ENCODE data around the gene HDHD2. TPM values are rescaled to one million over a fixed set of nuclear protein-coding genes. Genes with fewer than 3 reads are reported as not detected.

HDHD2 gene
- total RNA-seq, 1 experiment from 2014 or later = 24.4 TPM

DNA sequence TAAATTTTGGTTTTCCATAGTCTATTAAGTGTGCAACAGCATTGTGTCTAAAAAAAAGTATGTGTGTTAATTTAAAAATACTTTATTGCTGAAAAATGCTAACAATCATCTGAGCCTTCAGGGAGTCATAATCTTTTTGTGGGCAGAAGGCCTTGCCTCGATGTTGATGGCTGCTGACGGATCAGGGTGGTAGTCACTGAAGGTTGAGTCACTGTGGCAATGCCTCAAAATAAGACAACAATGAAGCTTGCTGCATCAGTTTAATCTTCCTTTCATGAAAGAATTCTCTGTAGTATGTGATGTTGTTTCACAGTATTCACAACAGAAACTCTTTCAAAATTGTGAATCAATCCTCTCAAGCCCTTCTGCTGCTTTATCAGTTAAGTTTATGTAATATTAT, 31.3 kb downstream of the HDHD2 start:
- Histone ChIP-seq H3K27ac (no peak overlapping the region), H3K4me2 (no peak overlapping the region), H3K27me3 (ENCODE audit: insufficient read depth, low read depth) (no peaks in the 10 kb centered on the region), H3K79me2 (ENCODE audit: low read depth) (no peaks in the 10 kb centered on the region), H3K4me3 (no peak overlapping the region), H3K9me3 (ENCODE audit: insufficient read depth, low read depth) (no peaks in the 10 kb centered on the region), H4K20me1 (ENCODE audit: insufficient read depth) (no peaks in the 10 kb centered on the region), H3K4me1 (replicated peaks; ENCODE audit: insufficient read depth) (no peaks in the 10 kb centered on the region), H3K9me2 (ENCODE audit: insufficient read depth) (no peaks in the 10 kb centered on the region), H3F3A (ENCODE audit: insufficient read depth, low read depth) (no peaks in the 10 kb centered on the region), H2AFZ (no peak overlapping the region), H3K36me3 (ENCODE audit: low read depth) (no peaks in the 10 kb centered on the region; the same call in 1 of the 2 replicates)
- TF ChIP-seq EZH2 (IDR thresholded peaks at IDR 0.05; ENCODE audit: low read depth) = no peak
- TF ChIP-seq, protein P1, sequence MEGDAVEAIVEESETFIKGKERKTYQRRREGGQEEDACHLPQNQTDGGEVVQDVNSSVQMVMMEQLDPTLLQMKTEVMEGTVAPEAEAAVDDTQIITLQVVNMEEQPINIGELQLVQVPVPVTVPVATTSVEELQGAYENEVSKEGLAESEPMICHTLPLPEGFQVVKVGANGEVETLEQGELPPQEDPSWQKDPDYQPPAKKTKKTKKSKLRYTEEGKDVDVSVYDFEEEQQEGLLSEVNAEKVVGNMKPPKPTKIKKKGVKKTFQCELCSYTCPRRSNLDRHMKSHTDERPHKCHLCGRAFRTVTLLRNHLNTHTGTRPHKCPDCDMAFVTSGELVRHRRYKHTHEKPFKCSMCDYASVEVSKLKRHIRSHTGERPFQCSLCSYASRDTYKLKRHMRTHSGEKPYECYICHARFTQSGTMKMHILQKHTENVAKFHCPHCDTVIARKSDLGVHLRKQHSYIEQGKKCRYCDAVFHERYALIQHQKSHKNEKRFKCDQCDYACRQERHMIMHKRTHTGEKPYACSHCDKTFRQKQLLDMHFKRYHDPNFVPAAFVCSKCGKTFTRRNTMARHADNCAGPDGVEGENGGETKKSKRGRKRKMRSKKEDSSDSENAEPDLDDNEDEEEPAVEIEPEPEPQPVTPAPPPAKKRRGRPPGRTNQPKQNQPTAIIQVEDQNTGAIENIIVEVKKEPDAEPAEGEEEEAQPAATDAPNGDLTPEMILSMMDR (conservative IDR thresholded peaks at IDR 0.05) = no peak
- CTCF ChIA-PET = no interaction called here
- DNase-seq = no peak
- intact Hi-C loops (cut with micrococcal nuclease; ENCODE audit: unreplicated experiment) = no loop called here
- POLR2A ChIA-PET (ENCODE audit: unreplicated experiment) = no interaction called here
- no TSS peak for BruUV-seq (replicated peaks)

- Histone ChIP-seq H3K27me3 (ENCODE audit: insufficient read depth, low read depth) (no peaks in the 10 kb centered on the region), H3K27ac (no peak overlapping the region), H3K79me2 (ENCODE audit: low read depth) (no peaks in the 10 kb centered on the region), H3K4me1 (replicated peaks; ENCODE audit: insufficient read depth) (no peaks in the 10 kb centered on the region), H3K36me3 (ENCODE audit: low read depth) (no peaks in the 10 kb centered on the region; the same call in 1 of the 2 replicates), H3F3A (ENCODE audit: insufficient read depth, low read depth) (no peaks in the 10 kb centered on the region), H3K9me3 (ENCODE audit: insufficient read depth, low read depth) (no peaks in the 10 kb centered on the region), H3K4me3 (no peak overlapping the region), H2AFZ (no peak overlapping the region), H4K20me1 (ENCODE audit: insufficient read depth) (no peaks in the 10 kb centered on the region), H3K4me2 (no peak overlapping the region), H3K9me2 (ENCODE audit: insufficient read depth) (no peaks in the 10 kb centered on the region)
- no TSS peak for BruUV-seq (replicated peaks)
- TF ChIP-seq, protein P1 (conservative IDR thresholded peaks at IDR 0.05) = no peak
- TF ChIP-seq EZH2 (IDR thresholded peaks at IDR 0.05; ENCODE audit: low read depth) = no peak
- ChIA-PET POLR2A (ENCODE audit: unreplicated experiment) (no interaction called here), CTCF (no interaction called here)
- intact Hi-C loops (cut with micrococcal nuclease; ENCODE audit: unreplicated experiment) = no loop called here
- no peak for DNase-seq
Measured at GRCh38 chr18:47115205-47115604, 35.1 kb downstream of the HDHD2 start.

- H4K20me1 ChIP-seq (ENCODE audit: insufficient read depth) = no peaks in the 10 kb centered on the region
- intact Hi-C loops (cut with micrococcal nuclease; ENCODE audit: unreplicated experiment) = no loop called here
- no peaks in the 10 kb centered on the region for H3F3A ChIP-seq (ENCODE audit: insufficient read depth, low read depth)
- CTCF ChIA-PET = no interaction called here
- H3K4me3 ChIP-seq = no peak overlapping the region
- POLR2A ChIA-PET (ENCODE audit: unreplicated experiment) = no interaction called here
- DNase-seq = no peak
- H3K9me2 ChIP-seq (ENCODE audit: insufficient read depth) = no peaks in the 10 kb centered on the region
- no peaks in the 10 kb centered on the region; the same call in 1 of the 2 replicates for H3K36me3 ChIP-seq (ENCODE audit: low read depth)
- no peak overlapping the region for H2AFZ ChIP-seq
- no peaks in the 10 kb centered on the region for H3K79me2 ChIP-seq (ENCODE audit: low read depth)
- H3K9me3 ChIP-seq (ENCODE audit: insufficient read depth, low read depth) = no peaks in the 10 kb centered on the region
- TF ChIP-seq, protein P1 (conservative IDR thresholded peaks at IDR 0.05) = no peak
- H3K27ac ChIP-seq = no peak overlapping the region
- H3K4me1 ChIP-seq (replicated peaks; ENCODE audit: insufficient read depth) = no peaks in the 10 kb centered on the region
- no peak overlapping the region for H3K4me2 ChIP-seq
- BruUV-seq (replicated peaks) = no TSS peak
- no peaks in the 10 kb centered on the region for H3K27me3 ChIP-seq (ENCODE audit: insufficient read depth, low read depth)
Measured at GRCh38 chr18:47113796-47114540, 36.3 kb downstream of the HDHD2 start.

Data from PC-9 (cell line).